ENCODE results near the gene RPS18.

RPS18 gene

DNA sequence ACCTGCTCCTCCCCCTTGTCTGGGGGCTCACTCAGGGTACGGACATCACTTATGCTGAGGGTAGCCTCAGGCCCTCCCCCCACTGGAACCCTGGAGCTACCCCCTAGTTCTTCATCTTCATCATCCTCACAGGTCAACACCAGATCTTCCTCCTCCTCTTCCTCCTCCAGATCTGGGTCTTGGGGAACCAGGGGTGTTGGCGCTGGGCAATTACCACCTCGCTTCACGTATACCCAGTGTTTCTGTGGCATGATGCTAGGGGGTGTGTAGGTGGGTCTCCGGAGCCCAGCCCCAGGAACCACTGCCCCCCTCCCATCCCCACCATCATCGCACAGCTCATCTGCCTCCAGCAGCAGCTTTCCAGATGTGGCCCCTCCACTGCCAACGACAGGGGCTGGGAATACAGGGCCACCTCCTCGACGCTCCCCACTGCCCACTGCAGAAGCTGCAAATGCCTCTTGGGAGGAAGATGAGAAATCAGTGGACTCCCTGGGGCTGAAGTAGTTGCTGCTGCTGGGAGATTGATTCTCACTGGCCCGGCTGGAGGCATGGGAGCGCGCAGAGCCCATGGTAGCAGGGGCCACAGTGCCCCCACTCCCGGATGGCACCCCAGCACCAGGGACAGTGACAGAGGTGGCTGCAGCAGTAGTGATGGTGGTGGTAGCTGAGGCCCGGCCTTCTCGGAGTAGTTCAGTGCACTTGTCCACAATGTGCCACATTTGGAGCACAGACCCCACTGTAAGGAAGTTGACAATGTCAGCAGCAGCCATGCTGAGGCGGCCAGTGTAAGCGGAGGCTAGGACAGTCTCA, 44.1 kb downstream of the RPS18 start:
- DNase-seq = no peak

DNA sequence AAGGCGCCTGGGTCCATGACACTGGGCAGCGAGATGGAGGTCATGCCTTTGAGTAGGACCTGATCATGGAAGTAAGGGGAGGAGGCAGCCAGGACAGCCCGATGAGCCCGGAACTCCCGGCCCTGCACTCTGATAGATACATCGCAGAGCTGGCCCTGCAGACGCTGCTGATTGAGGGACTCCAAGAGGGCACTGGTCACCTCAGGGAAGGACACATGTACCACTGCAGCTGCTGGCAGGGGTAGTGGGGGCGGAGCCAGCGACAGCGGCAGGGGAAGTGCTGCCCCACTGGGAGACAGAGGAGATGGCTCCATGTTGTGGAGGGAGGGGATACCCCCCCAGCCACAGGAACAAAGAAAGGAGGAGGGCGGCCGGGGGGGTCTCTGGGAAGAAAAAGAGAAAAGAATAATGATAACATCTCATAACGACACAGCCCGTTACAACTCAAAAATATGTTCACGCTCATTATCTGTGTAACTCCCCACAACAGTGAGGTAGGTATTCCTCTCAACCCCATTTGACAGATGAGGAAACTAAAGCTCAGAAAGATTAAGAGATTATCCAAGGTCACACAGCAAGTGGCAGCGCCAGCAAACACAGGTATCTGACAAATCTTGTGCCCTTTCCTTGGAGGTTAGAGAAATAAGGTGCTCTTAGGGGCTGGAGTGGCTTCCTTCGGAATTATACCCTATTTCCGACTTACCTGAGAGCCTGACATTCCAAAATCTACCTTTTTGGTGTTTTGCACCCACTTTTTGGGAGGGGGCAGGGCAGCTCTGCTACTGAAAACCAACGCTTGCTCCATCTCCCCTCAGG, 44.9 kb downstream of the RPS18 start:
- no peak for DNase-seq

DNA sequence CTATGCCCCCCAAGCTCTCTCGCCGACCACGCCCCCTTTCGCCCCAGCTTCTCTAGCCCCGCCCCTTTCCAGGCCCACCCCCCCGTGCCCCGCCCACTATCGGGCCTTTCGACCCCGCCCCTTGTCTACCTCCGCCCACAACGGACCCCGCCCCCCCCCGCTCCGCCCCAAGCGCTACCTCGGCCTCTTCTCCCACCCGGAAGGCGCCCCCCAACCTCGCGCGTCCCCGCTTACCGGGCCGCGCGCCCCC, 45.5 kb downstream of the RPS18 start:
- DNase-seq = no peak

DNA sequence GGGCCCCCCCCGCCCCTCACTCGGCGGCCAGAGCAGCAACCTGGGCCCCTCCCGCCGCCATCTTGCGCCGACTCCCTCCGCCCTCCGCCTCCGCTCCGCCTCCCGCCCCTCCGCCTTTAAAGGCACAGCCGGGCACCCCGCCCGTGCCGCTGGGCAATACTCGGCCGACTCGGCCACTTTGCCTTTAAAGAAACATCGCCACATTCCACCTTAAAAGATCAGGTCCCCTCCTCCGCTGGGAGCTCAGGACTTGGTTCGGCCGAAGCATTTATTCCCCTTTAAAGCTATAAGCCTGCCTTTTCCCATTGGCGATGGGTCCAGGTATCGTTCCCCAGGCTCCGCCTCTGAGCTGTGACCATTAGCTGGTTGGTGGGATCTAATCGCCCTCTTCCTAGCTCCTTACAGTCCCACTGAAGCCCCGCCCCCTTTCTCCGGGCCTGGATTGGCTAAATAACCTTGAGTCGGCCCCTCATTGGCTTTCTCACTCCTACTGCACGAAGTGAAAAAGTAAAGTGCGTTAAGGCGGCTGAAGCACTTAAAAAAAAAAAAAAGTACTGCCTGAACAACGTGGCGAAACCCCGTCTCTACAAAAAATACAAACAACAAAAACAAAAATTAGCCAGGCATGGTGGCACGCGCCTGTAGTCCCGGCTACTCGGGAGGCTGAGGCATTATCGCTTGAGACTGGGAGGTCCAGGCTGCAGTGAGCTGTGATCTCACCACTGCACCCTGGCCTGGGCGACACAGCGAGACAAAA, 46.0 kb downstream of the RPS18 start, which contains the start of gene ZBTB22:
ZBTB22 (minus strand) TSS at position 76 of the 757 bp plus-strand sequence. CDS start 828 bp downstream, outside the sequence.
- DNase-seq = peak; percentile 93

DNA sequence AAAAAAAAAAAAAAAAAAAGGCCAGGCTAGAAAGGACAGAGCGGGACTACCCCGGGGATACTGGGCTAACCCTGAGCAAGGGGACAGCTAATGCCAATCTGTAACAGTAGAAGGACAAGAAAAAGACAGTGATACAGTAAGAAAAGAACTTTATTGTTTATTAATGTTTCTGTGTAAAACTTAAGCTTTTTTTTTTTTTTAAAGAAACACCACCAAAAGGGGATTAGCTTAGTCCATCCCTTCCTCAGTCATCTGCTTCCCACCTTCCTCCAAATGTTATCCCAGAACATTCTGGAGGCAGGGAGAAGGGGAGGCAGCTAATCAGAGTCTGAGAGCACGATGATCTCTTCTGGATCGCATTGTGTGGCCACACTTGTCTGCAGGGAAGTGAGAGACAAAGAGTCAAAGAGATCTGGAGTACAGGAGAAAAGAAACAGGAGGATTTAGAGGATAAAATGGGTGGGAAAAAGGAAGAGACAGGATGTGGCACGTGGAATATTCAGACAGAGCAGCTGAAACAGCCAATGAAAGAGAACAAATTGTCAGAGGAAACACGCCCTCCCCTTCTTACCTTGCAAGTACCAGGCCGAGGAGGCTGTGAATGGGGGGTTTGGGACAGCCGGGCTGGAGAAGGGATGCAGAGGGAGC, 46.7 kb downstream of the RPS18 start:
- no peak for DNase-seq

DNA sequence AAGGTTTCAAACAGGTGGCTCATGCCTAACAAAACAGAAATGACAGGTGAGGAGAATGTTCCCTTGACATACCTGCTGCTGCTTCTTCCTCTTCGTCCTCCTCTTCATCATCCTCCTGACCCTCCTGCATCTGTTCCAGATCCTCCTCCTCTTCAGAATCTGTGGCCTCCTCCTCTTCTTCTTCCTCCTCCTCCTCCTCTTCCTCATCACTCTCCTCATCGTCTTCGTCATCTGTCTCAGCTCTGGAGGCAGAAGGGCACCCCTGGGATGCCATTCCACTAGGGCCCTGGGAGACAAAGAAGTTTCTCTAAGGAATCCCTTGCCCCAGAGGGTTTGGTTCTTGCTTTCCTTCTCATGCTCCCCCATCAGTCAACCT, 48.1 kb downstream of the RPS18 start:
- DNase-seq = no peak

DNA sequence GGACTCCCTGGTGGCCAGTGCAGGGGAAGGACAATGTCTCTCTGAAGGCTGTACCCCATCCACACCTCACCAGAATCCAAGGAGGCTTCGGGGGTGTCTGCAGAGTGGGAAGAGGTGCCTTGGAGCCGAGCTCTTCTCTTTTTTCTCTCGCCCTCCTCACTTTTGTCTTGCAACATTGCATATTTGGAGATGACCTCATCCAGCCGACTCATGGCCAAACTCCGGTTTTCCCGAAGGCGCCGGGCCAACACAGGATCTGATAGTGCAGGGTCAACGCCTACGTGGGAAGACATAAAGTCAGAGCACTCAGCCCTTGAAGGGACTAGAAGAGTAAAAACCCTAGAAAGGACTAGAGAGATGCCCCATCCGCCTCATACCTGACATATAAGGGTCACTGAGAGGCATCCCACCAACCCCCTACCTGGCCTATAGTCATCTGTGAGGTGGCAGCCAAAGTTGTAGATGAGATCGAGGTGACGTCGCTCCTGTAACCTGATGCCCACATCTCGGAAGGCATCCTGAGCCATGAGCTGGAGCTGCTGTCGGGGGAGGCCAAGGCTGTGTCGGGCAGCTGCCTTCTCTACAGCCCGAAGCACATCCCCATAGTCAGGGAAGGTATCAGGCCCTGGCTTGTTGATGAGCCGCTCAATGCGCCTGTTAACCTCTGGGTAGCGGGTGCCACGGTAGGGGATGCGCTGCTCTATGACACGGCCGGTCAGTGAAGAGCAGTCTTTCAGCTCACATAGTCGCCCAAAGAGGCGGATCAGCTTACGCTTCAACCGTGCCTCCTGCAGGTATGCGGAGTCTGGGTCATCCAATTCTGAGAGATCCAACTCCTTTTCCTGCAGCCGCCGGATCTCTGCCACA, 48.7 kb downstream of the RPS18 start:
- no peak for DNase-seq

DNA sequence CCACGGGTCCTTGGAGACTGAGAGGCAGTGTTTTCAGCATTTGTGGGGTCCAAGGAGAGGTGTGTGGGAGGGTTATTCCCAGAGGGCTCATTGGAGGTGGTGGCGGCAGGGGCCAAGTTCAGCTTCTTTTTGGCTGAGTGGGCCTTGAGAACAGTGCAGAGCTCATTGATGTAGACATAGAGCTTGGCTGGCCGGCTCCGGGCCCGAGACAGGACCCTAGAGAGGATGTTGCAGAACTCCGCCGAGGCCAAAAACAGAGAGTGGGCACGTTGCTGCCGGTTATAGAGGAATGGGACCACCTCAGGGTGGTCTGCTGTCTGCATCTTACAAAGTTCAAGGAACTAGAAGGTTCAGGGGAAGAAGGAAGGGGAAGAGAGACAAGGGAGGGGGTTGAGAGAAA, 49.4 kb downstream of the RPS18 start:
- no peak for DNase-seq

DNA sequence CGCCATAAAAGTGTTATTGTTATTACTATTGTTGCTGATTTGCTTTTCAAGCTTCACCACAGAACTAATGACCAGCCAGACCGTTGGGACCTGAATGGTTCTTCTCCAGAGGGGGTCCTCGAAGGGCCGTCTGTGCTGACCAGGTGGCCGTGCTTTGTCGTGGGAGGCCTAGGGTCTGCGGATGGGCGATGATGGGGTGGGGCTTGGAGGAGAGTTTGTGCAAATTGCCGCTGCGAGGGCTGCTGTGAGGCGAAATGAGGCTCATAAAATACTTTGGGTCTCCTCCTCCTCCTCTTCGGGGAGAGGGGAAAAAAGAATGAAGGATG, 51.7 kb downstream of the RPS18 start:
- peak; percentile 28 for DNase-seq

DNA sequence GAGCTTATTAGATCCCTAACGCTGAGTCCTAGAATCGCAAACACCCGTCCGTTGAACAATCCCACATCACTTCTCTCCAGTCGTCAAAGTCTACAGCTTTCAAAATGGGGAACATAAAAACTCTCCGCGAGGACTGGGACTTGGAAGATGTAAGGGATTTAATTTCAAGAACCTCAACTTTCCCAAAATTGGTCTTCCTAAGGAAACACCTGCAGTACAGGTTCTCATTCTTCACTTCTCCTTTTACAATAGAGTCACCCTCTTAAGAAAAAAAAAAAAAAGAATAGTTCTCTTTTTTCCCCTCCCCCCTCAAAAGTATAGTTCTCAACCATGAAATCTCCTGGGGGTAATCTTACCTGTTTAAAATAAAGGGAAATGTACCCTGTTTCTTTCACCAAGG, 52.2 kb downstream of the RPS18 start:
- no peak for DNase-seq

Measured in activated CD8-positive, alpha-beta memory T cell treated with anti-CD3 and anti-CD28 coated beads, Interleukin-2, amount 50 U/mL, for 4 hours (primary cell).